Kidney (tissue), 14 donors: ENCODE measurements around the gene PARL. TPM values are rescaled to one million over a fixed set of nuclear protein-coding genes. Genes with fewer than 3 reads are reported as not detected.

Experiments used
- DNase-seq, 5 donors: peaks; one replicate each; pipeline ENCODE4 v3.0.0-alpha.2; 2013 to 2020
- FAIRE-seq: peaks from 2 replicates; lab custom pipeline; 2012; peaks lifted over from hg19 to GRCh38; lab: Jason Lieb, UNC
- H3K27ac ChIP-seq, 2 donors: one replicate each; pipeline ENCODE4 v1.7.0; 2013; ENCODE audit warnings: low read depth in 2 of 2, low read length in 2 of 2, inconsistent platforms in 1 of 2
- H3K27me3 ChIP-seq: one replicate; pipeline ENCODE4 v1.7.1; 2013; ENCODE audit warnings: low read length, inconsistent platforms; ENCODE audit not compliant: control insufficient read depth, insufficient read depth
- H3K36me3 ChIP-seq, 3 donors: one replicate each; pipeline versions ENCODE4 v1.7.0 to v1.7.1; 2013; ENCODE audit warnings: low read length in 3 of 3, control low read depth in 1 of 3, inconsistent platforms in 1 of 3; ENCODE audit not compliant: insufficient read depth in 3 of 3, control insufficient read depth in 2 of 3
- H3K4me1 ChIP-seq, 3 donors: one replicate each; pipeline versions ENCODE4 v1.7.0 to v1.7.1; 2013; ENCODE audit warnings: low read length in 3 of 3, inconsistent platforms in 1 of 3, low read depth in 1 of 3; ENCODE audit not compliant: control insufficient read depth in 2 of 3, insufficient read depth in 2 of 3
- H3K4me3 ChIP-seq, 3 donors: one replicate each; pipeline versions ENCODE4 v1.7.0 to v1.8.1; 2013; ENCODE audit warnings: low read length in 3 of 3, control low read depth in 1 of 3, inconsistent platforms in 1 of 3
- H3K9ac ChIP-seq, 3 donors: one replicate each; pipeline versions ENCODE4 v1.7.0 to v1.7.1; 2013; ENCODE audit warnings: low read length in 3 of 3, control low read depth in 1 of 3, inconsistent platforms in 1 of 3
- H3K9me3 ChIP-seq, 3 donors: one replicate each; pipeline versions ENCODE4 v1.7.0 to v1.7.1; 2013; ENCODE audit warnings: low read length in 3 of 3, control low read depth in 1 of 3, inconsistent platforms in 1 of 3; ENCODE audit not compliant: control insufficient read depth in 2 of 3, insufficient read depth in 1 of 3
- intact Hi-C: fragments of 100-400 bp; cut with DNase I; formaldehyde crosslinking; loops from one replicate; pipeline ENCODE4 v1.11.1; 2022
- polyA plus RNA-seq: library from polyadenylated mRNA; stranded (reverse); fragments of 350-450 nt; fragmentation: Illumina TruSeq; extraction: RNeasy Lipid Tissue Mini Kit (QIAGEN cat#74804); gene quantifications from one replicate; pipeline ENCODE4 v1.2.3, GENCODE V29; 2014; ENCODE audit warnings: low read depth, low replicate concordance; ENCODE audit not compliant: insufficient read depth
- total RNA-seq: library from RNA; stranded (reverse); fragmentation: NEBNext Ultra II Directional; extraction: Animal tissue kit (Norgen Biotek cat#: 25700); gene quantifications from one replicate; pipeline ENCODE4 v1.2.1, GENCODE V29; 2021
- TF ChIP-seq, protein P1 (sequence below): IDR thresholded peaks from 3 replicates; pipeline ENCODE4 v1.5.1; 2012; ENCODE audit warnings: mild to moderate bottlenecking, moderate library complexity, borderline replicate concordance; ENCODE audit not compliant: insufficient read depth; ENCODE audit errors: extremely low read depth
- donor health status: control.
- donor health status: control.
- donor health status: control.
- donor health status: control.
- donor health status: control.
- donor health status: DM: yes; HTN: yes; CAD: no.
- donor health status: Normal renal cell carcinoma (clear cell type).

Gene PARL
- total and polyA plus RNA-seq, 2 donors from 2014 or later: 70.2 to 88.8 TPM

DNA sequence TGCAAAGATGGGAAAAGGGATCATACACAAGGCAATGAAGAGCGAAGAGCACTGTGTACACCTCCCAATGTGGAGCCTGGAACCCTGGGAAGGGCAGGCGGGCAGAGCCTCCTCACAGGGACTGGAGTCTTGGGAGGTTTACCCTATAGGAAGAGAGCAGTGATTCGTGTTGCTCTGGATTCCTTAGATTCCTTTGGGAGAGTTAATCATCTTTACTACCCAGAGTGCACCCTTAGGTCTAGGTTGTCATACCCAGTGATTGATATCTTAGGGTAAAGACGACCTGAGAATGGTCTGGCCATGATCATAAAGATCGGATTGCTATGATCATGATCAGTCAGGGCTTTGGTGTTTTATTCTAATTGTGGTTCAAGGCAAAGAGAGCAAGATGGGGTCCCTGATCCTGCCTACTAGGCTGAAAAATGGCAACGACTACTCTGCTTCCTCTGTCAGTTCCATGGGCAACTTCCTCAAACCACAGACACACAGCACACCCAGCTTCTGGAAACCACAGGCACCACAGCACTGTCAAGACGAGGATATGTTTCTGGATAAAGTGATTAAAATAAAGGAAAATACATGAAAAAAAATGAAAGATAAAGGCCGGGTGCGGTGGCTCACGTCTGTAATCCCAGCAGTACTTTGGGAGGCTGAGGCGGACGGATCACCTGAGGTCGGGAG is 38.9 kb downstream of the PARL start:
- Histone ChIP-seq H3K4me1 (no peaks in the 10 kb centered on the region), H3K27me3 (no peaks in the 10 kb centered on the region), H3K9ac (no peak overlapping the region), H3K36me3 (peaks cover 5 to 36% (median 30%) of the 10 kb centered on the region in 3 donors), H3K9me3 (no peaks in the 10 kb centered on the region), H3K27ac (no peak overlapping the region), H3K4me3 (no peak overlapping the region)
- intact Hi-C loops: no loop called here
- TF ChIP-seq, protein P1, sequence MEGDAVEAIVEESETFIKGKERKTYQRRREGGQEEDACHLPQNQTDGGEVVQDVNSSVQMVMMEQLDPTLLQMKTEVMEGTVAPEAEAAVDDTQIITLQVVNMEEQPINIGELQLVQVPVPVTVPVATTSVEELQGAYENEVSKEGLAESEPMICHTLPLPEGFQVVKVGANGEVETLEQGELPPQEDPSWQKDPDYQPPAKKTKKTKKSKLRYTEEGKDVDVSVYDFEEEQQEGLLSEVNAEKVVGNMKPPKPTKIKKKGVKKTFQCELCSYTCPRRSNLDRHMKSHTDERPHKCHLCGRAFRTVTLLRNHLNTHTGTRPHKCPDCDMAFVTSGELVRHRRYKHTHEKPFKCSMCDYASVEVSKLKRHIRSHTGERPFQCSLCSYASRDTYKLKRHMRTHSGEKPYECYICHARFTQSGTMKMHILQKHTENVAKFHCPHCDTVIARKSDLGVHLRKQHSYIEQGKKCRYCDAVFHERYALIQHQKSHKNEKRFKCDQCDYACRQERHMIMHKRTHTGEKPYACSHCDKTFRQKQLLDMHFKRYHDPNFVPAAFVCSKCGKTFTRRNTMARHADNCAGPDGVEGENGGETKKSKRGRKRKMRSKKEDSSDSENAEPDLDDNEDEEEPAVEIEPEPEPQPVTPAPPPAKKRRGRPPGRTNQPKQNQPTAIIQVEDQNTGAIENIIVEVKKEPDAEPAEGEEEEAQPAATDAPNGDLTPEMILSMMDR: no peak
- no peak for FAIRE-seq
- no peak for DNase-seq

DNA sequence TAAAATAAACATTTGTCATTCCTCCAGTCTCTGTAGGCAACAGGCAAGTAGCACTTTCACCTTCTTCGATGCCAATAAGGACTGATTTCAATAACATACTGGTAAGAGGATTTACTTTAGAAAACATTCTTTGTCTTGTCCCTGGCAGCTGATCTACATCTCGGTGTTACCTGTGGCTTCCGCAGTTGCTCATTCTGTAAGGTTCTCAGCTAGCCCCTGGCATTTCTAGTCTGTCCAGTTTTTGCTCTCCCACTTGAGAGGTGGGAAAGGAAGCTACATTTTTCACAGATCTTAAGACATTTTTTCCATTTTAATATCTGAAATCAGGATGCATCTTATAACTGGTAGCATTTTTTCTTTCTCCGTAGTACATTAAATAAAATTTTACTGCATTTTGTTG is 39.6 kb downstream of the PARL start:
- DNase-seq: no peak
- Histone ChIP-seq H3K27me3 (no peaks in the 10 kb centered on the region), H3K9me3 (no peaks in the 10 kb centered on the region), H3K36me3 (peaks cover 6 to 37% (median 30%) of the 10 kb centered on the region in 3 donors), H3K27ac (no peak overlapping the region), H3K4me3 (no peak overlapping the region), H3K9ac (no peak overlapping the region), H3K4me1 (no peaks in the 10 kb centered on the region)
- intact Hi-C loops: no loop called here
- FAIRE-seq: no peak
- TF ChIP-seq, protein P1: no peak

DNA sequence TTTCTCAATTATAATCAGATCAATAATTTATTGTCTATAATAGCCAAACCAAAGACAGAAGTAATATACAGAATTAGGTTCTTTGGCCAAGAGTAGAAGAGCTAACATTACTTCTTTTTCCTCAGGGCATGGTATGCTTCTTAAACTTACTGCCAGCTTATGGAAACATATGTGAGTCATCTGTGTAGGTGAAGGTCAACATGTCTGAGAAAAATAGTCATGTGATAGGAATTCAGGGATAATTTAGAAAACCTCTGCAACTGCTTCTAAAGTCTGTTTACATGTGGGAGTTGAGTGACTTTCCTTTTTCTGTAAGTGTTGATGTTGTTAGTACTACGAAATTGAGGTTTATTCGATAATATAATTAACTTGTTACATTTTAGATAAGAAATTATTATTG is 40.1 kb downstream of the PARL start:
- H3K4me1 ChIP-seq: no peaks in the 10 kb centered on the region
- intact Hi-C loops: no loop called here
- H3K9me3 ChIP-seq: no peaks in the 10 kb centered on the region
- DNase-seq: no peak
- peaks cover 8 to 41% (median 30%) of the 10 kb centered on the region in 3 donors for H3K36me3 ChIP-seq
- no peak overlapping the region for H3K27ac ChIP-seq
- H3K4me3 ChIP-seq: no peak overlapping the region
- no peak for FAIRE-seq
- H3K27me3 ChIP-seq: no peaks in the 10 kb centered on the region
- no peak overlapping the region for H3K9ac ChIP-seq
- TF ChIP-seq, protein P1: no peak

DNA sequence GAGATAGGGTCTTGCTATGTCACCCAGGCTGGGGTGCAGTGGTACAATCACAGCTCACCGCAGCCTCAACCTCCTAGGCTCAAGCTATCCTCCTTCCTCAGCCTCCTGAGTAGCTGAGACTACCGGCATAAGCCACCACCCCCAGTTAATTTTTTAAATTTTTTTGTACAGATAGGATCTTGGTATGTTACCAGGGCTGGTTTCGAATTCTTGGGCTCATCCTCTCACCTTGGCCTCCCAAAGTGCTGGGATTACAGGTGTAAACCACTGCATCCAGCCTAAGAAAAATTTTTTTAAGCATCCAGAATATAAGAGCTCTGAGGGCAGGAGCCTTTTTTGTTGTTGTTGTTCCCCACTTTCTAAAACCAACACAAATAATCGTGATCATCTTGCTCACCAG is 44.9 kb downstream of the PARL start:
- TF ChIP-seq, protein P1: no peak
- Histone ChIP-seq H3K9me3 (no peaks in the 10 kb centered on the region), H3K9ac (no peak overlapping the region), H3K4me1 (no peaks in the 10 kb centered on the region), H3K4me3 (no peak overlapping the region), H3K36me3 (peaks cover 8 to 25% (median 23%) of the 10 kb centered on the region in 3 donors), H3K27me3 (no peaks in the 10 kb centered on the region), H3K27ac (no peak overlapping the region)
- intact Hi-C loops: no loop called here
- no peak for FAIRE-seq
- DNase-seq: no peak
